PC-9 (cell line): Measurements from ENCODE around the gene ERGIC2.

Experiments
- EZH2 ChIP-seq: fragments of 200-600 bp; sonication (generic); IDR thresholded peaks from 2 replicates; pipeline ENCODE4 v1.8.0; 2017; ENCODE audit warnings: antibody characterized with exemption, low read depth
- TF ChIP-seq, protein P1 (sequence below): fragments of 200-600 bp; sonication (generic); conservative IDR thresholded peaks from 2 replicates; pipeline ENCODE4 v1.6.1; 2017; ENCODE audit warnings: mixed run types, antibody characterized with exemption, mild to moderate bottlenecking, moderate library complexity

DNA sequence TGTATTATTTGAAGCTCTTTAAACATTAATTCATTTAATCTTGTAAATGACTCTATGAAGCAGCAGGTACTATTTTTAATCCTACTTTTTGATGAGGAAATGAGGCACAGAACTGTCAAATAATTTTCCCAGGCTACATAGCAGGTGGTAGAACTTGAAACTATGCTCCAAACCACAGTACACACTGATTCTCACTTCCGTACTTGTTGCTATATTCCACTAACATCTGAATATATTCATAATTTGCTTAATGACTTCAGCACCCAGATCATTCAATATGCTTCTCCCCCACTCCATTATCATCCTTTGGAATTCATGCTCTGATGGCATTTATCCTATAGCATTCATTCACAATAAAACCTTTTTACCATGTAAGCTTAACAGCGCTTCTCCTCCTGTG, 4.9 kb downstream of the ERGIC2 start:
- TF ChIP-seq, protein P1, sequence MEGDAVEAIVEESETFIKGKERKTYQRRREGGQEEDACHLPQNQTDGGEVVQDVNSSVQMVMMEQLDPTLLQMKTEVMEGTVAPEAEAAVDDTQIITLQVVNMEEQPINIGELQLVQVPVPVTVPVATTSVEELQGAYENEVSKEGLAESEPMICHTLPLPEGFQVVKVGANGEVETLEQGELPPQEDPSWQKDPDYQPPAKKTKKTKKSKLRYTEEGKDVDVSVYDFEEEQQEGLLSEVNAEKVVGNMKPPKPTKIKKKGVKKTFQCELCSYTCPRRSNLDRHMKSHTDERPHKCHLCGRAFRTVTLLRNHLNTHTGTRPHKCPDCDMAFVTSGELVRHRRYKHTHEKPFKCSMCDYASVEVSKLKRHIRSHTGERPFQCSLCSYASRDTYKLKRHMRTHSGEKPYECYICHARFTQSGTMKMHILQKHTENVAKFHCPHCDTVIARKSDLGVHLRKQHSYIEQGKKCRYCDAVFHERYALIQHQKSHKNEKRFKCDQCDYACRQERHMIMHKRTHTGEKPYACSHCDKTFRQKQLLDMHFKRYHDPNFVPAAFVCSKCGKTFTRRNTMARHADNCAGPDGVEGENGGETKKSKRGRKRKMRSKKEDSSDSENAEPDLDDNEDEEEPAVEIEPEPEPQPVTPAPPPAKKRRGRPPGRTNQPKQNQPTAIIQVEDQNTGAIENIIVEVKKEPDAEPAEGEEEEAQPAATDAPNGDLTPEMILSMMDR, result no peak
- TF ChIP-seq EZH2, result no peak
